Endothelial cell of umbilical vein (primary cell): ENCODE data around the gene IBSP. TPM values are rescaled to one million over a fixed set of nuclear protein-coding genes. Genes with fewer than 3 reads are reported as not detected.

Experiments used
- Bru-seq: library from RNA; stranded (reverse); fragments of 400-500 nt; gene quantifications from one replicate; lab custom pipeline; 2021; lab: Mats Ljungman, UMichigan
- BruChase-seq, 2 experiments: library from RNA; stranded (reverse); fragments of 400-500 nt; gene quantifications; one replicate each; lab custom pipeline; 2021; lab: Mats Ljungman, UMichigan
- BruUV-seq: library from RNA; stranded (reverse); fragments of 400-500 nt; replicated peaks from 2 replicates; lab custom pipeline; 2021; lab: Mats Ljungman, UMichigan
- CTCF ChIA-PET: fragments of 300-600, 350-600 bp; sonication (Branson Sonifier 250); formaldehyde crosslinking; loops from one replicate; lab custom pipeline; 2021; ENCODE audit warnings: antibody characterized with exemption, inconsistent platforms; lab: Charles Lee
- POLR2A ChIA-PET: fragments of 300-600, 350-600 bp; sonication (Branson Sonifier 250); formaldehyde crosslinking; loops from one replicate; lab custom pipeline; 2021; ENCODE audit warnings: antibody characterized with exemption, inconsistent platforms; lab: Charles Lee
- DNase-seq: peaks from one replicate; pipeline ENCODE4 v3.0.0-alpha.2; 2011; ENCODE audit warnings: low read depth, low spot score
- FAIRE-seq: peaks from 2 replicates; lab custom pipeline; 2011; peaks lifted over from hg19 to GRCh38; lab: Jason Lieb, UNC
- H2AFZ ChIP-seq: 2 replicates; pipeline ENCODE4 v1.6.0; 2012; ENCODE audit warnings: low read depth, low read length, control low read depth, inconsistent platforms
- H3K27ac ChIP-seq: 2 replicates; pipeline ENCODE4 v1.5.1; 2011; ENCODE audit warnings: low read depth, mild to moderate bottlenecking, control low read depth, low read length, moderate library complexity; ENCODE audit not compliant: insufficient read depth
- H3K27me3 ChIP-seq, 2 experiments: 2 replicates each; pipeline versions ENCODE4 v1.6.0 to v1.6.1; 2011; ENCODE audit warnings: low read length in 2 of 2, mixed read lengths in 1 of 2; ENCODE audit not compliant: control insufficient read depth in 2 of 2, insufficient read depth in 2 of 2
- H3K36me3 ChIP-seq, 2 experiments: 2 replicates in 1 of 2; 3 replicates in 1 of 2; pipeline ENCODE4 v1.5.1; 2011; ENCODE audit warnings: low read length in 2 of 2, mild to moderate bottlenecking in 1 of 2, moderate library complexity in 1 of 2; ENCODE audit not compliant: control insufficient read depth in 2 of 2, insufficient read depth in 2 of 2; ENCODE audit errors: extremely low read depth in 1 of 2
- H3K4me1 ChIP-seq: 3 replicates; pipeline ENCODE4 v1.5.1; 2011; ENCODE audit warnings: mild to moderate bottlenecking, low read length; ENCODE audit not compliant: control insufficient read depth, insufficient read depth; ENCODE audit errors: extremely low read depth
- H3K4me2 ChIP-seq: 2 replicates; pipeline ENCODE4 v1.6.1; 2011; ENCODE audit warnings: low read length, control low read depth, mixed read lengths; ENCODE audit not compliant: insufficient read depth
- H3K4me3 ChIP-seq, 3 experiments: fragments of 200-600 bp in 1 of 3; sonication (generic), shearing (Covaris generic) in 1 of 3; replicated peaks in 1 of 3; 2 replicates each; pipeline ENCODE4 v1.5.1; 2011 to 2016; ENCODE audit warnings: control low read depth in 3 of 3, low read length in 3 of 3, mild to moderate bottlenecking in 2 of 3, inconsistent platforms in 1 of 3, low read depth in 1 of 3, moderate library complexity in 1 of 3; ENCODE audit not compliant: insufficient read depth in 1 of 3
- H3K79me2 ChIP-seq: 2 replicates; pipeline ENCODE4 v1.6.0; 2012; ENCODE audit warnings: low read length, inconsistent platforms; ENCODE audit not compliant: control insufficient read depth, insufficient read depth
- H3K9ac ChIP-seq: replicated peaks from 2 replicates; pipeline ENCODE3; 2011; ENCODE audit warnings: low read length, control low read depth; ENCODE audit not compliant: insufficient read depth; ENCODE audit errors: extremely low read depth
- H3K9me1 ChIP-seq: replicated peaks from 3 replicates; pipeline ENCODE4 v1.6.0; 2011; ENCODE audit warnings: mild to moderate bottlenecking, low read length; ENCODE audit not compliant: control insufficient read depth, insufficient read depth; ENCODE audit errors: extremely low read depth
- H3K9me3 ChIP-seq: replicated peaks from 2 replicates; pipeline ENCODE4 v1.5.1; 2012; ENCODE audit warnings: low read length, inconsistent platforms; ENCODE audit not compliant: control insufficient read depth, insufficient read depth
- H4K20me1 ChIP-seq: replicated peaks from 2 replicates; pipeline ENCODE3; 2011; ENCODE audit warnings: mild to moderate bottlenecking, low read length; ENCODE audit not compliant: control insufficient read depth, insufficient read depth; ENCODE audit errors: extremely low read depth
- EZH2 ChIP-seq: IDR thresholded peaks from 2 replicates; pipeline ENCODE4 v1.6.1; 2012; ENCODE audit warnings: borderline replicate concordance, low read depth, mild to moderate bottlenecking, moderate library complexity, low read length, inconsistent platforms; ENCODE audit not compliant: severe bottlenecking
- FOS ChIP-seq: IDR thresholded peaks from 2 replicates; pipeline ENCODE4 v1.6.1; 2011; ENCODE audit warnings: mild to moderate bottlenecking, low read length, moderate library complexity, borderline replicate concordance; ENCODE audit not compliant: insufficient read depth
- GATA2 ChIP-seq: IDR thresholded peaks from 2 replicates; pipeline ENCODE4 v1.7.0; 2011; ENCODE audit warnings: low read depth, mild to moderate bottlenecking, moderate library complexity, mixed read lengths, low read length; ENCODE audit not compliant: insufficient read length, insufficient read depth
- JUN ChIP-seq: IDR thresholded peaks from 2 replicates; pipeline ENCODE4 v1.6.1; 2011; ENCODE audit warnings: borderline replicate concordance, low read depth; ENCODE audit not compliant: insufficient read length, insufficient read depth
- MYC ChIP-seq: IDR thresholded peaks from one replicate; pipeline ENCODE4 v1.6.1; 2011; ENCODE audit warnings: mild to moderate bottlenecking, low read depth, low read length
- POLR2A ChIP-seq: IDR thresholded peaks from 2 replicates; pipeline ENCODE4 v1.6.1; 2012; ENCODE audit warnings: low read depth, mild to moderate bottlenecking, control low read depth, low read length
- POLR2AphosphoS5 ChIP-seq: IDR thresholded peaks from 2 replicates; pipeline ENCODE4 v1.6.1; 2012; ENCODE audit warnings: low read depth, mild to moderate bottlenecking, control low read depth, low read length, moderate library complexity; ENCODE audit not compliant: insufficient read depth
- dilution Hi-C: fragments of 300-500 bp; cut with MboI; formaldehyde crosslinking; loops from one replicate; pipeline ENCODE4 v1.15.0; 2019; ENCODE audit warnings: low sequenced_read_pairs; ENCODE audit not compliant: extremely low pct_ligation_motif_present
- intact Hi-C: fragments of 100-400 bp; cut with micrococcal nuclease; formaldehyde crosslinking; loops from one replicate; pipeline ENCODE4 v1.10.0; 2022
- long read RNA-seq: library from polyadenylated mRNA; stranded (forward); transcript quantifications from one replicate; pipeline ENCODE4 v2.0.0, GENCODE V29; 2021
- polyA minus RNA-seq, 3 experiments: library from RNA; depleted of rRNA, polyadenylated mRNA; stranded (reverse); fragments of >200 nt; gene quantifications; 1 replicate in 1 of 3; 2 replicates in 2 of 3; pipeline ENCODE4 v1.2.3, GENCODE V29; 2011
- polyA plus RNA-seq, 4 experiments: library from polyadenylated mRNA; depleted of rRNA in 3 of 4; stranded (reverse) in 3 of 4; unstranded in 1 of 4; fragments of >200 nt; gene quantifications; 2 replicates each; pipeline versions ENCODE4 v1.2.1 to v1.2.3, GENCODE V29; 2011 to 2012; ENCODE audit warnings: missing spikeins in 1 of 4
- total RNA-seq: library from RNA; stranded (reverse); gene quantifications from 2 replicates; pipeline ENCODE4 v1.2.3, GENCODE V29; 2021
- TF ChIP-seq, protein P1 (sequence below): IDR thresholded peaks from 2 replicates; pipeline ENCODE4 v1.6.1; 2011; ENCODE audit not compliant: insufficient read depth, insufficient read length
- TF ChIP-seq, protein P2 (sequence below), 2 donors: IDR thresholded peaks; 1 replicate in 1 of 2; 2 replicates in 1 of 2; pipeline ENCODE4 v1.5.1; 2011; ENCODE audit warnings: low read length in 2 of 2, mild to moderate bottlenecking in 2 of 2, moderate library complexity in 2 of 2, control low read depth in 1 of 2, inconsistent platforms in 1 of 2, low read depth in 1 of 2; ENCODE audit not compliant: insufficient read depth in 1 of 2; ENCODE audit errors: extremely low read depth in 1 of 2

IBSP gene, protein sequence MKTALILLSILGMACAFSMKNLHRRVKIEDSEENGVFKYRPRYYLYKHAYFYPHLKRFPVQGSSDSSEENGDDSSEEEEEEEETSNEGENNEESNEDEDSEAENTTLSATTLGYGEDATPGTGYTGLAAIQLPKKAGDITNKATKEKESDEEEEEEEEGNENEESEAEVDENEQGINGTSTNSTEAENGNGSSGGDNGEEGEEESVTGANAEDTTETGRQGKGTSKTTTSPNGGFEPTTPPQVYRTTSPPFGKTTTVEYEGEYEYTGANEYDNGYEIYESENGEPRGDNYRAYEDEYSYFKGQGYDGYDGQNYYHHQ
- not detected in 2 replicates for total RNA-seq
- not detected in 2 replicates for polyA plus RNA-seq
- polyA plus RNA-seq (2011; cell fraction: cytosol; rRNA removed) = not detected in 2 replicates
- not detected in 2 replicates for polyA plus RNA-seq (2011; cell fraction: nucleus; rRNA removed)
- polyA plus RNA-seq (2012) = not detected in 2 replicates
- not detected in 2 replicates for polyA minus RNA-seq
- not detected for polyA minus RNA-seq (2011; cell fraction: cytosol; rRNA and poly(A)+ RNA removed)
- not detected in 2 replicates for polyA minus RNA-seq (2011; cell fraction: nucleus; rRNA and poly(A)+ RNA removed)
- Bru-seq, nascent RNA = not detected
- not detected for BruChase-seq, experiment 1, labeled RNA remaining after a 6-hour chase
- not detected for BruChase-seq, experiment 2, labeled RNA remaining after a 2-hour chase
- long read RNA-seq = 0 reads

DNA sequence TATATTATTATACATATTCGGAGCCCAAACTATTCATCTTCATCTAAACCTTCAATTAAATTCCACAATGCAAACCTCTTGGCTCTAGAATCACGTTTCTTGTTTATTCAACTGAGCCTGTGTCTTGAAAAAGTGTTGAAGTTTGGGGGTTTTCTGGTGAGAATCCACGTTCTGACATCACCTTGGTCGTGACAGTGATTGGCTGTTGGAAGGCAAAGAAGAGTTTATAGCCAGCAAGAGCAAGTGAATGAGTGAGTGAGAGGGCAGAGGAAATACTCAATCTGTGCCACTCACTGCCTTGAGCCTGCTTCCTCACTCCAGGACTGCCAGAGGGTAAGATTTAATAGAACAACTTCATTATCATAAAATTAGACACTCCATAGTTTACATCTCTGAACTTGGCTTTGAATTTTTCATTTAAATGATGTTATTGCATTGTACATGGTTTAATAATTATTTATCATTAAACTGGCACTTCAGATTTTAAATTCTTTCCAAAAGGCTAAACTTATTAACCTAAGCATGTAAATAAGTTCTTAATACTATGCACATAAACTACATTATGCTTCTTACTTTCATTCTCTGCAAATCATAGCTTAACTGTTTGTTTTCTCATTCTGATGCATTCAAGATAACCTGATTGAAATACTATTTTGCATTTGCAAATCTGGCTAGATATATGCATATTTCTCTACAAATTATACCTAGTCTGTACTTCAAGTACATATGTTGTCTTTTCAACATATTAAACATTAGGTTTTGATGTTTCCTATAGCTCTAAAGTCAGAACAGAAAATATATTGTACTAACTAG, at the start of gene IBSP:
IBSP (plus strand) TSS at position 254 of the 813 bp plus-strand sequence. CDS start 2,808 bp downstream, outside the sequence.
- Histone ChIP-seq H3K4me2 (no peak within 1 kb of the TSS), H3K27ac (no peak within 1 kb of the TSS), H3K9me3 (no peaks in the 10 kb centered on the region), H3K4me3 (no peak within 1 kb of the TSS), H4K20me1 (no peaks in the 10 kb centered on the region), H3K27me3 (peaks cover 0 to 1% of the 10 kb centered on the region in 2 experiments), H2AFZ (no peak within 1 kb of the TSS), H3K4me1 (no peaks in the 10 kb centered on the region), H3K9me1 (no peaks in the 10 kb centered on the region), H3K79me2 (no peaks in the 10 kb centered on the region), H3K36me3 (no peaks in the 10 kb centered on the region), H3K9ac (no peak within 1 kb of the TSS)
- intact Hi-C loops = no loop called here
- no TSS peak for BruUV-seq
- ChIA-PET CTCF (interaction anchor here (0.8 kb wide), 1 partner anchor 424 kb away, joined by 3 read pairs; no protein-coding TSS in a partner anchor), POLR2A (no interaction called here)
- FAIRE-seq (no peak), DNase-seq (no peak)
- dilution Hi-C loops = no loop called here
- TF ChIP-seq EZH2 (no peak), POLR2AphosphoS5 (no peak), POLR2A (no peak), FOS (no peak), MYC (no peak), JUN (no peak), GATA2 (no peak)
- TF ChIP-seq, protein P1, sequence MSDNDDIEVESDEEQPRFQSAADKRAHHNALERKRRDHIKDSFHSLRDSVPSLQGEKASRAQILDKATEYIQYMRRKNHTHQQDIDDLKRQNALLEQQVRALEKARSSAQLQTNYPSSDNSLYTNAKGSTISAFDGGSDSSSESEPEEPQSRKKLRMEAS = no peak
- TF ChIP-seq, protein P2, sequence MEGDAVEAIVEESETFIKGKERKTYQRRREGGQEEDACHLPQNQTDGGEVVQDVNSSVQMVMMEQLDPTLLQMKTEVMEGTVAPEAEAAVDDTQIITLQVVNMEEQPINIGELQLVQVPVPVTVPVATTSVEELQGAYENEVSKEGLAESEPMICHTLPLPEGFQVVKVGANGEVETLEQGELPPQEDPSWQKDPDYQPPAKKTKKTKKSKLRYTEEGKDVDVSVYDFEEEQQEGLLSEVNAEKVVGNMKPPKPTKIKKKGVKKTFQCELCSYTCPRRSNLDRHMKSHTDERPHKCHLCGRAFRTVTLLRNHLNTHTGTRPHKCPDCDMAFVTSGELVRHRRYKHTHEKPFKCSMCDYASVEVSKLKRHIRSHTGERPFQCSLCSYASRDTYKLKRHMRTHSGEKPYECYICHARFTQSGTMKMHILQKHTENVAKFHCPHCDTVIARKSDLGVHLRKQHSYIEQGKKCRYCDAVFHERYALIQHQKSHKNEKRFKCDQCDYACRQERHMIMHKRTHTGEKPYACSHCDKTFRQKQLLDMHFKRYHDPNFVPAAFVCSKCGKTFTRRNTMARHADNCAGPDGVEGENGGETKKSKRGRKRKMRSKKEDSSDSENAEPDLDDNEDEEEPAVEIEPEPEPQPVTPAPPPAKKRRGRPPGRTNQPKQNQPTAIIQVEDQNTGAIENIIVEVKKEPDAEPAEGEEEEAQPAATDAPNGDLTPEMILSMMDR (IDR thresholded peaks at IDR 0.05; ENCODE audit: extremely low read depth in 1 of 2, insufficient read depth in 1 of 2, low read depth in 1 of 2, low read length in 2 of 2) = no peak
